GM10248 (cell line): ENCODE results near the gene POLR2C.
A peak's percentile ranks its signal among the peaks of the same experiment; 100 is the strongest.

Source experiments
- CTCF ChIA-PET: fragments of 300-600 bp; sonication (Branson Sonifier 250); formaldehyde crosslinking; extraction: SDS; loops from one replicate; lab custom pipeline; 2021; ENCODE audit warnings: antibody characterized with exemption; lab: Yijun Ruan, JAX
- POLR2A ChIA-PET: fragments of 350-650 bp; sonication (Branson Sonifier 250); formaldehyde crosslinking; extraction: SDS; loops from one replicate; lab custom pipeline; 2020; ENCODE audit warnings: antibody characterized with exemption; lab: Yijun Ruan, JAX
- DNase-seq: peaks from one replicate; pipeline ENCODE4 v3.0.0; 2012; ENCODE audit errors: extremely low spot score
- TF ChIP-seq, protein P1 (sequence below): IDR thresholded peaks from 2 replicates; pipeline ENCODE4 v1.5.1; 2012; ENCODE audit warnings: mild to moderate bottlenecking, low read depth; ENCODE audit errors: extremely low read depth, missing control alignments, control extremely low read depth

POLR2C gene

DNA sequence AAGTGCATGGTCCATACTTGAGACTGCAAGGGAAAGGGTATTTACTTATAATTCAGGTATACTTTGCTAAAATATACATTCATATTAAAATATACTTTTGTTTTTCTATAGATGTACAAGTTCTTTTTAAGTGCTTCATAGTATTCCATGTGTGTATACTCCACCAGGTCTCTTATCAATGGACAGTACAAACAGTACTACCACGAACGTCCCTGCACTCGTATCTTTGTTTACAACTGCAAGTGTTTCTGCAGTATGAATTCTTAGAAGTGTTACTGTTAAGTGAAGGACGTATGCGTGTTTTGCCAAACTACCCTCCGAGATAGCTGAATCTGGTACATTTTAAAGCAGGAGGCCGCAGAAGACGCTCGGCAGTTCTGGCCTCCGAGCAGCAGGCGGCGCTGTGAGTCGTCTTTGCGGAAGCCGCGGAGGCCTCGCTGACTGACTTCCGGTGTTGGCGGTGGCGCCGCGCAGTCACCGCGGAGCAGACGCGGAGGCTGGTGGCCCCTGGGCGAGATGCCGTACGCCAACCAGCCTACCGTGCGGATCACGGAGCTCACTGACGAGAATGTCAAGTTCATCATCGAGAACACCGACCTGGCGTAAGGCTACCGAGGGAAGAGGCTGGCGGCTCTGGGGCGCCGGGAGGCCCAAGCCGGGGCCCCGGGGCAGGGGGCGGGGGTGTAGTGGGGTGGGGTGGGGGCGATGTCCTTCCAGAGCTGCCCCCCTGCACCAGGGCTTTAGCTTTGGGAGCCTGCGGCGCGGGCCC is at the start of gene POLR2C:
Gene POLR2C, plus strand, starts transcription at position 471 of the 769 bp plus-strand sequence. Its CDS starts 46 bp downstream, at position 517.
- ChIA-PET POLR2A (interaction anchor here (1.2 kb wide), 2 partner anchors 12 to 16 kb away, joined by 3 to 9 read pairs; partner anchors contain the start of genes CIAPIN1 and COQ9), CTCF (interaction anchor here (0.6 to 7.7 kb wide), 33 partner anchors 11 to 569 kb away, joined by 3 to 112 read pairs (median 4); partner anchors contain the start of genes ADGRG5, CCDC102A, CIAPIN1 and COQ9)
- peak; percentile 94 for DNase-seq
- TF ChIP-seq, protein P1, sequence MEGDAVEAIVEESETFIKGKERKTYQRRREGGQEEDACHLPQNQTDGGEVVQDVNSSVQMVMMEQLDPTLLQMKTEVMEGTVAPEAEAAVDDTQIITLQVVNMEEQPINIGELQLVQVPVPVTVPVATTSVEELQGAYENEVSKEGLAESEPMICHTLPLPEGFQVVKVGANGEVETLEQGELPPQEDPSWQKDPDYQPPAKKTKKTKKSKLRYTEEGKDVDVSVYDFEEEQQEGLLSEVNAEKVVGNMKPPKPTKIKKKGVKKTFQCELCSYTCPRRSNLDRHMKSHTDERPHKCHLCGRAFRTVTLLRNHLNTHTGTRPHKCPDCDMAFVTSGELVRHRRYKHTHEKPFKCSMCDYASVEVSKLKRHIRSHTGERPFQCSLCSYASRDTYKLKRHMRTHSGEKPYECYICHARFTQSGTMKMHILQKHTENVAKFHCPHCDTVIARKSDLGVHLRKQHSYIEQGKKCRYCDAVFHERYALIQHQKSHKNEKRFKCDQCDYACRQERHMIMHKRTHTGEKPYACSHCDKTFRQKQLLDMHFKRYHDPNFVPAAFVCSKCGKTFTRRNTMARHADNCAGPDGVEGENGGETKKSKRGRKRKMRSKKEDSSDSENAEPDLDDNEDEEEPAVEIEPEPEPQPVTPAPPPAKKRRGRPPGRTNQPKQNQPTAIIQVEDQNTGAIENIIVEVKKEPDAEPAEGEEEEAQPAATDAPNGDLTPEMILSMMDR, result peak; percentile 98

DNA sequence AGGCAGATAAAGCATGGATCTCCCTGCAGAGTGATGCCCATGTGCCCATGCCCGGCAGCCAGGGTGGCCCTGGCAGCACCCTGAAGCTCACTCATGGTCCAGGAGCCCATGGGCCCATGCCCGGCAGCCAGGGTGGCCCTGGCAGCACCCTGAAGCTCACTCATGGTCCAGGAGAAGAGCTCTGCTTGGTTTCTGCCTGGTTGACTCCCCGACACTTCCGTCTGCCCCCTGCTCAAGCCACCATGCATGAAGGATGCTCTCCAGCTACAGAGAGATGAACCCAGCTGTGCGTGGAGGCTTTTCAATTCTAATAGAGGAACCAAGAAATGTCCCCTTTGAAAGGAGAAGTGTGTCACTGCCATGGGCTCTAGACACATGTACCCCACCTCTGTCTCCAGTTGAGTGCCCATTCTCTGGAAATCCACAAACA is 49.2 kb upstream of the POLR2C start:
- ChIA-PET CTCF (interaction anchor here (0.9 to 17.8 kb wide), 18 partner anchors 9 to 173 kb away, joined by 3 to 454 read pairs (median 4); partner anchors contain the start of genes CCL17 and POLR2C), POLR2A (interaction anchor here (0.6 to 1.2 kb wide), 4 partner anchors 21 to 42 kb away, joined by 3 to 4 read pairs (median 4); no protein-coding TSS in a partner anchor)
- peak; percentile 82 for DNase-seq
- TF ChIP-seq, protein P1, result no peak

DNA sequence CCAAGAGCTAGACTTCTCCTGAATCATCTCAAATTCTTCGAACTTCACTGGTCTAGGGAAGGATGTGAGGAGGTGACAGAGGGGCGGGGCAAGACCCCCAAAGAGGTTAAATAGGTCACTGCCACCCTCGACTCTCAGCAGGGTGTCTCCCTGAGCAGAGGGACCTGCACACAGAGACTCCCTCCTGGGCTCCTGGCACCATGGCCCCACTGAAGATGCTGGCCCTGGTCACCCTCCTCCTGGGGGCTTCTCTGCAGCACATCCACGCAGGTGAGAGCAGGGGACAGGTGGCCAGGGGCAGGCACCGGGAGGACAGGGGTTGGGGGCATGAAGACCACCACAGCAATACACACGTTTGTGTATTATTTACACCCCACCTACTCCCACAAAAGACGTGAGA is 48.7 kb upstream of the POLR2C start:
- ChIA-PET CTCF (interaction anchor here (0.8 to 17.8 kb wide), 16 partner anchors 9 to 173 kb away, joined by 3 to 454 read pairs (median 4); partner anchors contain the start of genes CCL17 and POLR2C), POLR2A (interaction anchor here (0.6 to 1.2 kb wide), 4 partner anchors 22 to 43 kb away, joined by 3 to 4 read pairs (median 4); no protein-coding TSS in a partner anchor)
- TF ChIP-seq, protein P1, result no peak
- no peak for DNase-seq

DNA sequence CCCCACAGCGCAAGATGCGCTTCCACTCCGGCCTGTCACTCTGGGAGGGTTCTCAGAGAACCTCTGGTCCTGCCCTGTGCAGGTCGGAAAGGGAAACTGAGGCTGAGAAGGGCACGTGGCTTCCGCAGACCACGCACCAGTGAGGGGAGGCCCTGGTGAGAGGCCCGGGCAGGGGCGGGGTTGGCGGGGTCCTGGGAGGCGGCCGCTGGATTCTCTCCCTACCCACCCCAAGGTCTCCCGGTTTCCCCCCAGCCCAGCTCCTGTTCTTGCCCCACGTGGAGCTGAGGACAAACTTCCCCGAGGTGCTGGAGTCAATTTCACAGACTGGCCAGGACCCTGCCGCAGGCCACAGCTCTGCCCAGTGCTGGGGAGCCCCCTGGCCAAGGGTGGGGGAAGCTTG is 46.4 kb upstream of the POLR2C start:
- TF ChIP-seq, protein P1, result no peak
- ChIA-PET POLR2A (interaction anchor here (0.8 to 1.3 kb wide), 2 partner anchors 31 to 39 kb away, joined by 4 read pairs; partner anchors contain the start of genes CIAPIN1 and COQ9), CTCF (interaction anchor here (1.0 to 17.8 kb wide), 38 partner anchors 10 to 346 kb away, joined by 3 to 454 read pairs (median 14); partner anchors contain the start of genes CCL17, CCL22, CIAPIN1 and COQ9)
- no peak for DNase-seq

GRCh38 chr16:57419506-57419905 is 43.0 kb upstream of the POLR2C start:
- ChIA-PET POLR2A (no interaction called here), CTCF (interaction anchor here (0.8 to 17.8 kb wide), 37 partner anchors 12 to 336 kb away, joined by 3 to 454 read pairs (median 11); partner anchors contain the start of genes CCL17, CCL22, CIAPIN1 and COQ9)
- TF ChIP-seq, protein P1, result no peak
- DNase-seq, result no peak
